Left lobe of liver (tissue), 2 donors: ENCODE measurements around the gene NLRP3. TPM values are rescaled to one million over a fixed set of nuclear protein-coding genes. Genes with fewer than 3 reads are reported as not detected.

ENCODE experiments used
- ATAC-seq: fragments of 200-7000 bp; cut with Tn5 transposase; one replicate; pipeline ENCODE4 v1.9.1; 2020; ENCODE audit warnings: mild to moderate bottlenecking, moderate library complexity
- DNase-seq: peaks from one replicate; pipeline ENCODE4 v3.0.0-alpha.2; 2020; ENCODE audit warnings: low spot score
- total RNA-seq: library from RNA; stranded (reverse); gene quantifications from one replicate; pipeline ENCODE4 v1.2.1, GENCODE V29; 2021
- donor health status: DM: no; HTN: no; CAD: no; lungs with moderate emphysema.
- donor health status: DM: no; HTN: yes; CAD: no.

The NLRP3 gene
- total RNA-seq, 1 donor from 2014 or later: 0.33 TPM

GRCh38 chr1:247435030-247435758 is 19.2 kb downstream of the NLRP3 start:
- ATAC-seq (no peak), DNase-seq (no peak)

GRCh38 chr1:247435759-247436147 is 19.8 kb downstream of the NLRP3 start:
- ATAC-seq (no peak), DNase-seq (no peak)

GRCh38 chr1:247437551-247438505 is 21.9 kb downstream of the NLRP3 start:
- no peak for ATAC-seq
- DNase-seq: no peak

- ATAC-seq: no peak
Measured at GRCh38 chr1:247440001-247440620, 24.1 kb downstream of the NLRP3 start.

GRCh38 chr1:247441606-247442005 is 25.6 kb downstream of the NLRP3 start:
- DNase-seq: no peak

More at GRCh38 chr1:247440001-247440620, 24.1 kb downstream of the NLRP3 start:
- no peak for DNase-seq

GRCh38 chr1:247442164-247442563 is 26.2 kb downstream of the NLRP3 start:
- ATAC-seq (no peak), DNase-seq (no peak)

More at GRCh38 chr1:247441606-247442005, 25.6 kb downstream of the NLRP3 start:
- no peak for ATAC-seq

- ATAC-seq: no peak
- DNase-seq: no peak
Measured at GRCh38 chr1:247443641-247444040, 27.7 kb downstream of the NLRP3 start.

- no peak for DNase-seq
- ATAC-seq: no peak
Measured at GRCh38 chr1:247444571-247444970, 28.6 kb downstream of the NLRP3 start.

- ATAC-seq (peak; percentile 46), DNase-seq (no peak)
Measured at GRCh38 chr1:247445526-247446356, 29.8 kb downstream of the NLRP3 start.

- no peak for ATAC-seq
- DNase-seq: no peak
Measured at GRCh38 chr1:247447162-247447909, 31.4 kb downstream of the NLRP3 start.

- DNase-seq (no peak), ATAC-seq (peak; percentile 89)
Measured at GRCh38 chr1:247448107-247448791, 32.3 kb downstream of the NLRP3 start.

GRCh38 chr1:247451388-247452010 is 35.5 kb downstream of the NLRP3 start:
- ATAC-seq (no peak), DNase-seq (no peak)

GRCh38 chr1:247452447-247453039 is 36.6 kb downstream of the NLRP3 start:
- no peak for ATAC-seq
- DNase-seq: no peak

- ATAC-seq (no peak), DNase-seq (no peak)
Measured at GRCh38 chr1:247453245-247453644, 37.3 kb downstream of the NLRP3 start.

- ATAC-seq (no peak), DNase-seq (no peak)
Measured at GRCh38 chr1:247453997-247454396, 38.0 kb downstream of the NLRP3 start.

- ATAC-seq (no peak), DNase-seq (no peak)
Measured at GRCh38 chr1:247456021-247456420, 40.0 kb downstream of the NLRP3 start.

- ATAC-seq (no peak), DNase-seq (no peak)
Measured at GRCh38 chr1:247456914-247457639, 41.1 kb downstream of the NLRP3 start.

GRCh38 chr1:247459507-247459906 is 43.5 kb downstream of the NLRP3 start:
- no peak for ATAC-seq
- DNase-seq: no peak
